HG03159 (cell line): ENCODE results near the gene COA5.

ENCODE experiments used
- ATAC-seq: cut with Tn5 transposase; IDR thresholded peaks from one replicate; pipeline ENCODE4 v1.9.1; 2021; ENCODE audit warnings: mild to moderate bottlenecking, moderate library complexity; ENCODE audit not compliant: unreplicated experiment

Gene COA5

GRCh38 chr2:98573426-98573825 is 34.9 kb downstream of the COA5 start:
- ATAC-seq: no peak

GRCh38 chr2:98572676-98573075 is 35.6 kb downstream of the COA5 start:
- ATAC-seq: no peak

GRCh38 chr2:98572211-98572610 is 36.1 kb downstream of the COA5 start:
- no peak for ATAC-seq

GRCh38 chr2:98571796-98572195 is 36.5 kb downstream of the COA5 start:
- no peak for ATAC-seq

- ATAC-seq: no peak
Measured at GRCh38 chr2:98571121-98571701, 37.1 kb downstream of the COA5 start.

- no peak for ATAC-seq
Measured at GRCh38 chr2:98570356-98570755, 38.0 kb downstream of the COA5 start.

- no peak for ATAC-seq
Measured at GRCh38 chr2:98569915-98570314, 38.4 kb downstream of the COA5 start.

GRCh38 chr2:98569197-98569793 is 39.0 kb downstream of the COA5 start:
- no peak for ATAC-seq

- ATAC-seq: no peak
Measured at GRCh38 chr2:98568161-98568956, 40.0 kb downstream of the COA5 start.

GRCh38 chr2:98565941-98566340 is 42.4 kb downstream of the COA5 start:
- no peak for ATAC-seq

GRCh38 chr2:98565286-98565860 is 42.9 kb downstream of the COA5 start:
- no peak for ATAC-seq

- ATAC-seq: no peak
Measured at GRCh38 chr2:98564541-98565132, 43.7 kb downstream of the COA5 start.

GRCh38 chr2:98563394-98563793 is 44.9 kb downstream of the COA5 start:
- no peak for ATAC-seq

GRCh38 chr2:98561902-98562695 is 46.2 kb downstream of the COA5 start:
- ATAC-seq: no peak

- ATAC-seq: no peak
Measured at GRCh38 chr2:98561018-98561417, 47.3 kb downstream of the COA5 start.

- ATAC-seq: no peak
Measured at GRCh38 chr2:98560256-98560771, 48.0 kb downstream of the COA5 start.

- no peak for ATAC-seq
Measured at GRCh38 chr2:98559581-98559980, 48.7 kb downstream of the COA5 start.

GRCh38 chr2:98558852-98559530 is 49.3 kb downstream of the COA5 start:
- no peak for ATAC-seq

- peak; percentile 85 for ATAC-seq
Measured at GRCh38 chr2:98556344-98557033, 51.8 kb downstream of the COA5 start.
